ENCODE measurements around the gene SGCA.
A peak's percentile ranks its signal among the peaks of the same experiment; 100 is the strongest.

Gene SGCA

GRCh38 chr17:50194934-50195865 lies 29.4 kb downstream of the SGCA start:
- DNase-seq (ENCODE audit: low read depth) = no peak

GRCh38 chr17:50196036-50196435 lies 30.2 kb downstream of the SGCA start:
- DNase-seq (ENCODE audit: low read depth) = no peak

DNA sequence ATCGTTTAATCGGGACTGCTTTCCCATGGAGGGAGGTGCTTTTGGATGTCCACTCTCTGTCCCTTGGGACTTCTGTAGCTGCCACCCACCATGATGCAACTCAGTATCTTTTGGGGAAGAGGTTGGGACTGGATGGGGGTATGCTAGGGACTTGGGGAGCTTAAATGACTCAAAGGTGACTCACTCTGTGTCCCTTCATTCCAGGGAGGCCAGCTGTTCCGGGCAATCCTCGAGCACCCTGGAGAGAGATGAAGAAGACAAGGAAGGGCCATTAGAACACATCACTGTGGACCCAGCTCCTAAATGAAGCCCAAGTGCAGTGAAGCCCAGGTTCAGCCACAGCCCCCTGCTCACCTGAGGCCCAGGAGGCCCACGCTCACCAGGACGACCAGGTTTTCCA lies 31.0 kb downstream of the SGCA start:
- DNase-seq (ENCODE audit: low read depth) = no peak

DNA sequence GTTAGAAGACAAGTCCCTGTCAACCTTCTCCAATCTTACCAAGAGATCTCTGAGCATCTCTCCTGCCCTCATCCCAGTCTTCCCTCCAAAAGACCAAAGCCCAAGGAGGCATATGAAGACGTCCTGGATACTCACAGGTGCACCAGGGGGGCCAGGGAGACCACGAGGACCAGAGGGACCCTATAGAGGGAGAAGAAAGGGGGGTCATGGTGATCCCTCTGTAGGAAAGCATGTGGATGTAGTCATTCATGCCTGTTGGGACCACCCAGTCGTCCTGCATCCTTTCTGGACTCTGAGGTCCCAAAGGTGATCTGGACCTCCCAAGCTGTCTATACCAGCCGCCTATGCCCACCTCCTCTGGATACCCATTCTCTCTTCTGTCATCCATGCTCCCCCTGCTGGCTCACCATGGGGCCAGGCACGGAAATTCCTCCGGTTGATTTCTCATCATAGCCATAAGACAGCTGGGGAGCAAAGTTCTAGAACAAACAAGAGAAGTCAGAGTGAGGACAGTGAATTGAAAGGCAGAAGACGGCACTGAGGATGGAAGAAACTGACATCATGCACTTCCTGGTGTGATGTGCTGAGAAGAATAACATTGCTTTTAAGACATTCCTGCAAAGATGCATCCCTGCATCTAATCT lies 32.3 kb downstream of the SGCA start:
- DNase-seq (ENCODE audit: low read depth) = peak; percentile 46

DNA sequence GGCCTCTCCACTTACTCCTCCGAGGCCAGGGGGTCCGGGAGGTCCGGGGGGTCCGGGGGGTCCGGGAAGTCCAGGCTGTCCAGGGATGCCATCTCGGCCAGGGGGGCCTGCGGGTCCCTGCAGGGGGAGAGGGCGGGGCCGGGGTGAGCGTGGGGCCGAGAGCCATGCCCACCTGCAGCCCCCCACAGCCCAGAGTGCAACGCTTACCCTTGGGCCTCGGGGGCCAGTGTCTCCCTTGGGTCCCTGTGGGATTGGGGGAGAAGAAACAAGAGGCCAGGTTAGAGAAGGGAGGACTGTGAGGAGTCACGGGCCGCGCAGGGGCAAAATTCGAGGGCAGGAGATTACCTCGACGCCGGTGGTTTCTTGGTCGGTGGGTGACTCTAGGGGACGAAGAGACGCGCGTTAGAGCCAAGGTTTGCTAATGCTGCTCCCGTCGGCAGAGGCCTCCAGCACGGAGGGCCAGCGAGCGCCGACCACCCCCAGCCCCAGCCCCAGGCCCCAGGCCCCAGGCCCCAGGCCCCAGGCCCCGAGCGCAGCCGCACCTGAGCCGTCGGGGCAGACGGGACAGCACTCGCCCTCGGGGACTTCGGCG lies 33.5 kb downstream of the SGCA start:
- no peak for DNase-seq (ENCODE audit: low read depth)

GRCh38 chr17:50199803-50200456 lies 34.1 kb downstream of the SGCA start:
- peak; percentile 41 for DNase-seq (ENCODE audit: low read depth)

- peak; percentile 67 for DNase-seq (ENCODE audit: low read depth)
Observed at GRCh38 chr17:50200457-50201275, 34.9 kb downstream of the SGCA start.

- DNase-seq (ENCODE audit: low read depth) = no peak
Observed at GRCh38 chr17:50201276-50201854, 35.6 kb downstream of the SGCA start, which contains the start of gene COL1A1. Gene COL1A1, minus strand, starts transcription at chr17:50201631. Its CDS starts 118 bp downstream, at chr17:50201513.

GRCh38 chr17:50203086-50203485 lies 37.3 kb downstream of the SGCA start:
- DNase-seq (ENCODE audit: low read depth) = no peak

DNA sequence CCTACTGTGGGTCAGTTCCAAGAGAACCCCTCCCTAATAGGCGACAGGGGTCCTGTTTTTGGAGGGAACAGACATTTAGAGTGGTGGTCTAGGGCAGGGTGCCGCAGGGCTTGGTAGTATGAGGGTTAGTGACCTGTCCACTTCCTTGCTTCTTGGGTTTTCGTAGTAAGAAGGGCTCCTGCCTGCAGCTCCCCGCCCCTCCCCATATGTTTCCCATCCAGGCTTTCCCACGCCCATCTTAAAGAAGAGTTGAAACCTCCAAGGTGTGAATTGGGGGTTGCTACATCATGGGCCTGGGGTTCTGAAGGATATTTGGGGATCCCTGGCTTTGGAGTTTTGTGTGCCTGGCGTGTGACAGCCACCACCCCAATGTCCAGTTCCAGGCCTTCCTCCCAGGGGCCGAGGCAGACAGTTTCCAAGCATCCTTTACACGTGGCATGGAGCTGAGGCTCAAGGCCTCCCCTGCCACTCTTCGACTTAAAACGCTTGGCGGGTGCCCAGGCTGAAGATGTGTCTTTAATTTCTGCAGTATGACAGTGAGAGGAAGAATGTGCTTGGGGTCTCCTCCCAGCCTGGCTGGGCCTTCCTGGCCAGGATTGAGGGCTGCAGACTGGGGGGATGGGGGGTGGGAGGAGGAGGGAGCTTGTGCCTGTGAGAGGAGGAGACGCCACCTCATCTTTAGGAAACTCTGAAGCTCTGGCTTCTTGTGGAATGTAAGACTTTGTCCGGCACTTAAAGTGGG lies 38.0 kb downstream of the SGCA start:
- DNase-seq (ENCODE audit: low read depth) = no peak

- DNase-seq (ENCODE audit: low read depth) = no peak
Observed at GRCh38 chr17:50204431-50204830, 38.6 kb downstream of the SGCA start.

- DNase-seq (ENCODE audit: low read depth) = no peak
Observed at GRCh38 chr17:50205111-50205962, 39.5 kb downstream of the SGCA start.

GRCh38 chr17:50205963-50206505 lies 40.2 kb downstream of the SGCA start:
- DNase-seq (ENCODE audit: low read depth) = no peak

GRCh38 chr17:50206604-50207293 lies 40.9 kb downstream of the SGCA start:
- no peak for DNase-seq (ENCODE audit: low read depth)

DNA sequence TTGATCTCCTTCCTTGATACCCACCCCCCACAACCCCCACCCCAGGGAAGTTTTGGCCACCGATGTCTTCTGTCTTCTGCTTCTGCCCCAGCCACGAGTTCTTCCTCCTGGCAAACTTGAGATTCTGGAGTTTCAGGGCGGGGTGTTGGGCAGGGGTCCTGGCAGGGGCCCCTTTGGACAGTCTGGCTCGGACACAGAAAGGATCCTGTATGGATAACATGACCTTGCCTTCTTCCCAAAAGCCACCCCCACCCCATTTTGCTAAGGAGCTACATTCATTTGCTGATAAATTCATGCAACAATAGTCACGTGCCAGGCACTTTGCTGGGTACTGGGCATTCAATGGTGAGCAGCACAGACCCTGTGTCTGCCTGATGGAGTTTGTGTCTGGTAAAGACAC lies 41.5 kb downstream of the SGCA start:
- no peak for DNase-seq (ENCODE audit: low read depth)

DNA sequence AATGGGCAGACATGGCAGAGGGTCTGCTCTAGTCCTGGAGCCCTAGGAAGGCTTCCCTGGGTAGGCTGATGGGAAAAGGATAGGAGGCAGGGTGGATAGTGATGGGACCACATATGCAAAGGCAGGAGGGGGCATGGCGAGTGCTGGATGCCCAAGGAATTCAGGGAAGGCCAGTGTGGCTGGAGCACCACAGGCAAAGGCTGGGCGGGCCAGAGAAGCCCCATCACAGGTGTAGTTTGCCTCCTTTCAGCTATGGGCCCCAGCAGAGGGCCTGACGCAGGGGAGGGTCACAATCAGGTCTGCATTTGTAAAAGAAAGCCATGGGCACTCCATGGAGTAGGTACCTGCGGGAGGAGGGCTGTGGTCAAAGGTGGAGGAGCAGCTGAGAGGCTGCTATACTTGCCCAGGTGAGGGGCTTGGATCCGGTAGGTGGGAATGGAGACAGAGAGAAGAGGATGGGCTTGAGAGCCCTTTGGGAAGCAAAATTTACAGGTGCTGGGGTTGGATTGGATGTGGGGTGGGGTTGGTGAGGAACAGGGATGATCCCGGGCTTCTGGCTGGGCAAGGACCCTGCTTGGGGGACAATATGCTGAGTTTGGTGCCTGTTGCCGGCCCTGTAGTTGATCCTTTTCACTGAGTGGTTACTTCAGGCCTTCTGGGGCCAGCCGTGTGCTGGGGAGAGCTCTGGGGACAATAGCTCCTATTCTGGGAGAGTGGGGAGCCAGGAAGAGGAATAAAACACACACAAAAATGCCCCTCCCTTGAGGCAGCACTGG lies 42.2 kb downstream of the SGCA start:
- no peak for DNase-seq (ENCODE audit: low read depth)

DNA sequence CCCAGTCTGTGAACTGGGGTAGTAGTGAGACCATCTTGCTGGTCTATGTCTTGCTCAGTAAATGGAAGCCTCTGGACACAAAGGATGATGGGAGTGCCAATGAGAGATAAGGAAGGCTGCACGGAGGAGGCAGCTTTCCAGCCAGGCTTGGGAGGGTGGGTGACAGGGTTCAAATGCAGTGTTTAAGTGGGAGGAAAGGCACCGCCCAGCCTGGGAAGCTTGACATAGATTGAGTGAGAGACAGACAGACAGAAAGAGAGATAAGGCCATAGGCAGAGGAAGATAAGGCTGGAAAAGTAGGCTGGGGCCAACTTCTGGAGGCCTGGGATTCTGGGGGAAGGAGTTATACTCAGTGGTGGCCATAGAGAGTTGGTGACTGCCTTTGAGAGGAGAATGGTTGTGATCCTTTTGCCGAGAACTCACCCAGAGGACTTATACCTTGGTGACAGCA lies 42.8 kb downstream of the SGCA start:
- no peak for DNase-seq (ENCODE audit: low read depth)

DNA sequence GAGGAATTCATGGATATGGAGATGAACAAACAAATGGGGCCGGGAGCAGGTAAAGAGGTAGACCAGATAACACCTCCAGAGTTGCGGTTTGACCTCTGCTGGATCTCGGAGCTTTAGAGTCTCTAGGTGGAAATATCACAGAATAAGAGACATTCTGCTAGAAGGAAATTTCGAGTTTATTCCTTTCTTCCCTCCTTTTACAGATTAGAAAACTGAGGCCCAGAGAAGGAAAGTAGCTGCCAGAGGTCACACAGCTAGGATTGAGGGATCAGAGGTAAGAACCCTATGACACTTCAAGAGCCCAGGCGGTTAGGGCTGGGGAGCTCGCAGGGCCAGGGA lies 43.3 kb downstream of the SGCA start:
- no peak for DNase-seq (ENCODE audit: low read depth)

Measured in activated gamma-delta T cell treated with anti-CD3 and anti-CD28 coated beads, Interleukin-2, amount 50 U/mL, for 16 hours (primary cell).